Duodenal mucosa (tissue), 2 donors: ENCODE measurements around the gene HCFC1.
"Not testable (repeated sequence)": the region's sequence is repeated elsewhere in the genome, so short reads cannot be mapped to it uniquely, and the experiment has no call there.

ENCODE experiments used
- H3K27ac ChIP-seq: one replicate; pipeline ENCODE4 v1.7.0; 2013; ENCODE audit warnings: low read depth, low read length
- H3K27me3 ChIP-seq, 2 donors: one replicate each; pipeline ENCODE4 v1.7.0; 2013; ENCODE audit warnings: low read length in 2 of 2, control low read depth in 1 of 2; ENCODE audit not compliant: insufficient read depth in 2 of 2, control insufficient read depth in 1 of 2
- H3K36me3 ChIP-seq, 2 donors: one replicate each; pipeline ENCODE4 v1.7.0; 2013; ENCODE audit warnings: low read length in 2 of 2, control low read depth in 1 of 2; ENCODE audit not compliant: insufficient read depth in 2 of 2, control insufficient read depth in 1 of 2
- H3K4me1 ChIP-seq, 2 donors: one replicate each; pipeline ENCODE4 v1.7.0; 2013; ENCODE audit warnings: low read length in 2 of 2, control low read depth in 1 of 2; ENCODE audit not compliant: insufficient read depth in 2 of 2, control insufficient read depth in 1 of 2
- H3K4me3 ChIP-seq, 2 donors: one replicate each; pipeline ENCODE4 v1.7.0; 2013; ENCODE audit warnings: low read length in 2 of 2, low read depth in 1 of 2
- H3K9ac ChIP-seq, 2 donors: one replicate each; pipeline ENCODE4 v1.7.0; 2013; ENCODE audit warnings: low read length in 2 of 2, low read depth in 1 of 2
- H3K9me3 ChIP-seq, 2 donors: one replicate each; pipeline ENCODE4 v1.7.0; 2013; ENCODE audit warnings: low read length in 2 of 2, control low read depth in 1 of 2; ENCODE audit not compliant: control insufficient read depth in 1 of 2

Gene HCFC1

GRCh38 chrX:153991013-153991580 is 19.5 kb upstream of the HCFC1 start:
- H3K27ac ChIP-seq: no peak overlapping the region
- no peak overlapping the region for H3K9ac ChIP-seq
- no peaks in the 10 kb centered on the region for H3K4me1 ChIP-seq
- H3K27me3 ChIP-seq: no peaks in the 10 kb centered on the region
- H3K4me3 ChIP-seq: no peak overlapping the region
- no peaks in the 10 kb centered on the region for H3K9me3 ChIP-seq
- no peaks in the 10 kb centered on the region for H3K36me3 ChIP-seq

GRCh38 chrX:153989973-153990655 is 18.5 kb upstream of the HCFC1 start:
- Histone ChIP-seq H3K27me3 (no peaks in the 10 kb centered on the region), H3K4me3 (no peak overlapping the region), H3K9ac (no peak overlapping the region), H3K27ac (no peak overlapping the region), H3K36me3 (no peaks in the 10 kb centered on the region), H3K9me3 (no peaks in the 10 kb centered on the region), H3K4me1 (peaks cover 2 to 3% of the 10 kb centered on the region in 2 donors)

- Histone ChIP-seq H3K9me3 (no peaks in the 10 kb centered on the region), H3K27ac (no peak overlapping the region), H3K36me3 (no peaks in the 10 kb centered on the region), H3K4me1 (peaks cover 14% of the 10 kb centered on the region in 2 donors), H3K4me3 (no peak overlapping the region), H3K9ac (no peak overlapping the region), H3K27me3 (no peaks in the 10 kb centered on the region)
Measured at GRCh38 chrX:153988493-153988892, 16.9 kb upstream of the HCFC1 start.

- no peaks in the 10 kb centered on the region for H3K27me3 ChIP-seq
- H3K4me1 ChIP-seq: peaks cover 18 to 34% of the 10 kb centered on the region in 2 donors
- no peaks in the 10 kb centered on the region for H3K9me3 ChIP-seq
- no peaks in the 10 kb centered on the region for H3K36me3 ChIP-seq
- peak overlapping the region; percentile 25 to 33 for H3K9ac ChIP-seq
- H3K4me3 ChIP-seq: peak overlapping the region in 1 of 2 donors; percentile 43
- H3K27ac ChIP-seq: peak overlapping the region; percentile 81
Measured at GRCh38 chrX:153984351-153985178, 12.9 kb upstream of the HCFC1 start.

GRCh38 chrX:153983321-153983801 is 11.7 kb upstream of the HCFC1 start:
- Histone ChIP-seq H3K36me3 (no peaks in the 10 kb centered on the region), H3K4me1 (peaks cover 18 to 34% of the 10 kb centered on the region in 2 donors), H3K27me3 (no peaks in the 10 kb centered on the region), H3K4me3 (no peak overlapping the region), H3K27ac (no peak overlapping the region), H3K9ac (no peak overlapping the region), H3K9me3 (no peaks in the 10 kb centered on the region)

GRCh38 chrX:153981771-153982533 is 10.3 kb upstream of the HCFC1 start:
- Histone ChIP-seq H3K4me3 (no peak overlapping the region), H3K36me3 (no peaks in the 10 kb centered on the region), H3K9me3 (no peaks in the 10 kb centered on the region), H3K9ac (no peak overlapping the region), H3K27ac (no peak overlapping the region), H3K4me1 (peaks cover 18 to 34% of the 10 kb centered on the region in 2 donors), H3K27me3 (no peaks in the 10 kb centered on the region)

DNA sequence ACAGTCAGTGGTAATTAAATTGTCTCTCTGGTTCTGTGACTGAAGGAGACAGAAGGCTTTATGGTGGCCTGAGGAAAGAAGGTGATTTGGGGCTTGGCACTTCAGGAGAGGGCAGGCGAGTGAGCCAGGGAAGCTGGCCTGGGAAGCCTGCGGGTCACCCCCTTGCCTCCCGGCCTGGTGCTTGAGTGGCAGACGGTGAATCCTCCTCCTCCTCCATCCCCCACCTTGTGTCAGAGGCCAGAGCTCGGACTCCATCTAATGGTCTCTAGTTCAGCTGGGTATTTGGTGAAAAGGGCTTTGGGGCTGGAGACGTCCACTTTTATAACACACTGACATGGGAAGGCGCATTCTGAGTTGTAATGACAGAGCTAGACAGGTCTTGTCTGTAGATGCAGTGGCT is 9.6 kb upstream of the HCFC1 start:
- Histone ChIP-seq H3K9ac (peak overlapping the region in 1 of 2 donors; percentile 32), H3K27ac (no peak overlapping the region), H3K4me1 (peaks cover 18 to 34% of the 10 kb centered on the region in 2 donors), H3K36me3 (no peaks in the 10 kb centered on the region), H3K4me3 (no peak overlapping the region), H3K9me3 (no peaks in the 10 kb centered on the region), H3K27me3 (no peaks in the 10 kb centered on the region)

GRCh38 chrX:153980394-153980793 is 8.8 kb upstream of the HCFC1 start:
- H3K27ac ChIP-seq, H3K36me3 ChIP-seq, H3K27me3 ChIP-seq, H3K9me3 ChIP-seq, H3K9ac ChIP-seq, H3K4me3 ChIP-seq: not testable (repeated sequence)
- peaks cover 18 to 34% of the 10 kb centered on the region in 2 donors for H3K4me1 ChIP-seq

- no peak overlapping the region for H3K27ac ChIP-seq
- H3K36me3 ChIP-seq: no peaks in the 10 kb centered on the region
- H3K4me1 ChIP-seq: peaks cover 17 to 18% of the 10 kb centered on the region in 2 donors
- peak overlapping the region in 1 of 2 donors; percentile 75 for H3K4me3 ChIP-seq
- peak overlapping the region; percentile 76 to 86 for H3K9ac ChIP-seq
- no peaks in the 10 kb centered on the region for H3K9me3 ChIP-seq
- H3K27me3 ChIP-seq: no peaks in the 10 kb centered on the region
Measured at GRCh38 chrX:153974726-153975286, 3.2 kb upstream of the HCFC1 start.
